ENCODE measurements around the gene STAG1.

Gene STAG1

DNA sequence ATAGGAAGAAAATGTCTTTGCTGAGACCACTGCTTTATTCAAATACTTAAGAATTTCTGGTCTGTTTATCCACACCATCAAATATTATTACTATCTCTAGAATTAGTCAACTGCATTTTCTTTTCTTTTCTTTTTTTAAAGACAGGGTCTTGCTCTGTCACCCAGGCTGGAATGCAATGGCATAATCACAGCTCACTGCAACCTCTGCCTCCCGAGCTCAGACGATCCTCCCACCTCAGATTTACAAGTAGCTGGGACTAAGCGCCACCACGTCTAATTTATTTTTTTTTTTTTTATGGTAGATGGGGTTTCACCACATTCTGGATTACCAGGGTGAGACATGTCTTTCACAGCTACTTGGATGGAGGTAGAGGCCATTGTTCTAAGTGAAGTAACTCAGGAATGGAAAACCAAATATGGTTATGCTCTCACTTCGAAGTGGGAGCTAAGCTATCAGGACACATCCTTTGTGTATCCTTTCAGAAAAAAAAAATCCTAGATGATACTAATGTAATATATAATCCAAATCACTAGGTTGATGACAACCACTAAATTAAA, 52.8 kb downstream of the STAG1 start:
- TF ChIP-seq, protein P1, sequence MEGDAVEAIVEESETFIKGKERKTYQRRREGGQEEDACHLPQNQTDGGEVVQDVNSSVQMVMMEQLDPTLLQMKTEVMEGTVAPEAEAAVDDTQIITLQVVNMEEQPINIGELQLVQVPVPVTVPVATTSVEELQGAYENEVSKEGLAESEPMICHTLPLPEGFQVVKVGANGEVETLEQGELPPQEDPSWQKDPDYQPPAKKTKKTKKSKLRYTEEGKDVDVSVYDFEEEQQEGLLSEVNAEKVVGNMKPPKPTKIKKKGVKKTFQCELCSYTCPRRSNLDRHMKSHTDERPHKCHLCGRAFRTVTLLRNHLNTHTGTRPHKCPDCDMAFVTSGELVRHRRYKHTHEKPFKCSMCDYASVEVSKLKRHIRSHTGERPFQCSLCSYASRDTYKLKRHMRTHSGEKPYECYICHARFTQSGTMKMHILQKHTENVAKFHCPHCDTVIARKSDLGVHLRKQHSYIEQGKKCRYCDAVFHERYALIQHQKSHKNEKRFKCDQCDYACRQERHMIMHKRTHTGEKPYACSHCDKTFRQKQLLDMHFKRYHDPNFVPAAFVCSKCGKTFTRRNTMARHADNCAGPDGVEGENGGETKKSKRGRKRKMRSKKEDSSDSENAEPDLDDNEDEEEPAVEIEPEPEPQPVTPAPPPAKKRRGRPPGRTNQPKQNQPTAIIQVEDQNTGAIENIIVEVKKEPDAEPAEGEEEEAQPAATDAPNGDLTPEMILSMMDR (IDR thresholded peaks at IDR 0.05; ENCODE audit: insufficient read depth, low read length, poor library complexity, severe bottlenecking) = no peak
- no peak for TF ChIP-seq EZH2phosphoT487 (conservative IDR thresholded peaks at IDR 0.05; ENCODE audit: low read length)
- Histone ChIP-seq H3K4me2 (ENCODE audit: low read depth, low read length, poor library complexity, severe bottlenecking) (no peak overlapping the region), H2AFZ (ENCODE audit: low read depth, low read length, severe bottlenecking) (no peak overlapping the region), H3K36me3 (ENCODE audit: low read length) (peaks cover 18% of the 10 kb centered on the region), H3K9ac (ENCODE audit: low read length) (no peak overlapping the region), H3K79me2 (ENCODE audit: insufficient read depth, low read length) (peaks cover 99% of the 10 kb centered on the region), H4K20me1 (ENCODE audit: low read depth, low read length) (no peaks in the 10 kb centered on the region), H3K9me3 (ENCODE audit: insufficient read depth, low read length) (peaks cover 14% of the 10 kb centered on the region; the same call in 1 of the 2 replicates), H3F3A (ENCODE audit: insufficient read depth) (0 out of 2 replicates have a peak, but pooled peaks cover 4% of the 10 kb centered on the region), H3K9me2 (replicated peaks; ENCODE audit: insufficient read depth, low read length) (no peaks in the 10 kb centered on the region), H3K27ac (ENCODE audit: low read depth, low read length) (no peak overlapping the region), H3K27me3 (ENCODE audit: low read length) (no peaks in the 10 kb centered on the region), H3K4me3 (ENCODE audit: insufficient read depth, low read length, poor library complexity, severe bottlenecking) (no peak overlapping the region)

DNA sequence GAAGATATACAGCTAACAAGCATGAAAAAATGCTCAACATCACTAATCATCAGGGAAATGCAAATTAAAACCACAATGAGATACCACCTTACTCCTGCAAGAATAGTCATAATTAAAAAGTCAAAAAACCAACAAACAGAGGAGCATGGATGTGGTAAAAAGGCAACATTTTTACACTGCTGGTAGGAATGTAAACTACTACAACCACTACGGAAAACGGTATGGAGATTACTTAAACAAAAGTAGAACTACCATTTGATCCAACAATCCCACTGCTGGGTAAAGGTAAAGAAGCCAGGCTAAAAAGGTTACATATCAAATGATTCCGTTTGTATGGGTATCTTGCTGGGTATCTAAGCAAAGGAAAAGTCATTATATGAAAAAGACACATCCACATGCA, 53.8 kb downstream of the STAG1 start:
- Histone ChIP-seq H3K4me3 (ENCODE audit: insufficient read depth, low read length, poor library complexity, severe bottlenecking) (no peak overlapping the region), H4K20me1 (ENCODE audit: low read depth, low read length) (no peaks in the 10 kb centered on the region), H3F3A (ENCODE audit: insufficient read depth) (0 out of 2 replicates have a peak, but pooled peaks cover 4% of the 10 kb centered on the region), H3K4me2 (ENCODE audit: low read depth, low read length, poor library complexity, severe bottlenecking) (peak overlapping the region; percentile 23), H3K9me3 (ENCODE audit: insufficient read depth, low read length) (peaks cover 24% of the 10 kb centered on the region; the same call in 1 of the 2 replicates), H3K9me2 (replicated peaks; ENCODE audit: insufficient read depth, low read length) (no peaks in the 10 kb centered on the region), H3K79me2 (ENCODE audit: insufficient read depth, low read length) (peaks cover 99% of the 10 kb centered on the region), H3K9ac (ENCODE audit: low read length) (no peak overlapping the region), H3K36me3 (ENCODE audit: low read length) (peaks cover 24% of the 10 kb centered on the region), H2AFZ (ENCODE audit: low read depth, low read length, severe bottlenecking) (no peak overlapping the region), H3K27ac (ENCODE audit: low read depth, low read length) (no peak overlapping the region), H3K27me3 (ENCODE audit: low read length) (no peaks in the 10 kb centered on the region)
- TF ChIP-seq, protein P1 (IDR thresholded peaks at IDR 0.05; ENCODE audit: insufficient read depth, low read length, poor library complexity, severe bottlenecking) = no peak
- no peak for TF ChIP-seq EZH2phosphoT487 (conservative IDR thresholded peaks at IDR 0.05; ENCODE audit: low read length)

DNA sequence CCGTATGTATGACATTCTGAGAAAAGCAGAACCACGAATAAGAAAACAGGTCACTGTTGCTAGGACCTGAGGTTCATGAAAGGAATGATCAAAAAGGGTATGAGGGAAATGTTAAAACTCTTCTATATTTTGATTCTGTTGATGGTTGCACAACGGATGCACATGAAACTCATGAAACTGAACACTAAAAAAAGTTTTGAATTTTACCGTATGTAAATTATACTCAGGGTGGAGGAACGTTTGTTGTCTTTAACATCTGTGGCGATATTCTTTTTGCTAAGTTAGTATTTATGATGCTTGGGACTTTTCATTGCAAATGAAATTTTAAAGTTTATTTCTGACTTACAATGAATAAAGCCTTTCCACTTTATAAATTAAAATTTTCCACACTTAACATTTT, 55.4 kb downstream of the STAG1 start:
- Histone ChIP-seq H3K9me3 (ENCODE audit: insufficient read depth, low read length) (peaks cover 24% of the 10 kb centered on the region; the same call in 1 of the 2 replicates), H3K79me2 (ENCODE audit: insufficient read depth, low read length) (peaks cover 100% of the 10 kb centered on the region), H2AFZ (ENCODE audit: low read depth, low read length, severe bottlenecking) (no peak overlapping the region), H3K9ac (ENCODE audit: low read length) (no peak overlapping the region), H3K27ac (ENCODE audit: low read depth, low read length) (no peak overlapping the region), H3K36me3 (ENCODE audit: low read length) (peaks cover 24% of the 10 kb centered on the region), H3K4me2 (ENCODE audit: low read depth, low read length, poor library complexity, severe bottlenecking) (no peak overlapping the region), H3K9me2 (replicated peaks; ENCODE audit: insufficient read depth, low read length) (no peaks in the 10 kb centered on the region), H4K20me1 (ENCODE audit: low read depth, low read length) (no peaks in the 10 kb centered on the region), H3F3A (ENCODE audit: insufficient read depth) (0 out of 2 replicates have a peak, but pooled peaks cover 4% of the 10 kb centered on the region), H3K27me3 (ENCODE audit: low read length) (no peaks in the 10 kb centered on the region), H3K4me3 (ENCODE audit: insufficient read depth, low read length, poor library complexity, severe bottlenecking) (no peak overlapping the region)
- TF ChIP-seq, protein P1 (IDR thresholded peaks at IDR 0.05; ENCODE audit: insufficient read depth, low read length, poor library complexity, severe bottlenecking) = no peak
- TF ChIP-seq EZH2phosphoT487 (conservative IDR thresholded peaks at IDR 0.05; ENCODE audit: low read length) = no peak

Data from SU-DHL-6 (cell line).